ENCODE results near the gene ITGAL. TPM values are rescaled to one million over a fixed set of nuclear protein-coding genes. Genes with fewer than 3 reads are reported as not detected.

Gene ITGAL
- total RNA-seq, 2 donors from 2014 or later: 2.0 to 2.6 TPM

DNA sequence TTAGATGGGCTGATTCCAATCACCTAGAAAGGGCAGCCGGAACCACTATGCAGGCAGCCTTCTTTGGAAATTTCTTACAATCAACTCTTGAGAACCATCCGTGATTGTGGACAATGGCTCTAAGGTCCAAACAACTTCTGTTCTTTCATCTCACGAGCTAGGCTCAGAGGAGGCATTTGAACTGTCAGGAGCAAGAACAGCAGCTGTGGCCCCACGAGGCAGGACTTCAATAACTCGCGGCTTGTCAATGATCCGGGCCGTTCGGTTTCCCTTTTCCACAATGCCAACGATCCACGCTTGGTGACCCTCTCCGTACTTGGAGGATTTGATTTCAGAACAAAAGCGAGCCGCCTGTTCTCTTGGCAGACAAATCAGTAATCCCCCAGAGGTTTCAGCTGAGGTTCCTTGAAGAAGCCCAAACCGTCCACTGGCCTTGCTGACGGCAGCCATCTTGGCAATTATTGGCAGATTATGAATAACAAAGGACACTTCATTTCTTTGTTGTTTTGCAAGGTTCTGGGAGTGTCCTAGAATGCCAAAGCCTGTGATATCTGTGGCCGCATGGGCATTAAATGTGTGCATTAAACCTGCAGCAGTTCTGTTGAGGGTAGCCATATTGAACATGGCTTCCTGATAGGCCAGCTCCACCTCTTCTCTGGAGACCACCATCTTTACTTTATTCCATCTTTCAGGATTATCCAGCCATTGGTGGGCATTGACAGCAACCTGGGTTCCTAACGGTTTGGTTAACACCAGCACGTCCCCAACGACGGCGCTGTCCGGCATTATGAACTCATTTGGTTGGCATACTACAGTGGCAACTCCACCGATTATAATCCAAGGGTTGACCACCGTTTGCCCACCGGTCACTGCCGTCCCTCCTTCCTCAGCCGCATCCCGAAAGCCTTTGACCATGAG is 28.1 kb upstream of the ITGAL start:
- no peak for DNase-seq (ENCODE audit: low spot score)
- Histone ChIP-seq H3K4me1 (peaks cover 0 to 18% of the 10 kb centered on the region in 2 donors), H3K4me3 (peak overlapping the region; percentile 95 to 98), H3K27ac (peak overlapping the region; percentile 96 to 99), H3K9me3 (no peaks in the 10 kb centered on the region), H3K36me3 (peaks cover 15% of the 10 kb centered on the region), H3K27me3 (no peaks in the 10 kb centered on the region)
- TF ChIP-seq, protein P1, sequence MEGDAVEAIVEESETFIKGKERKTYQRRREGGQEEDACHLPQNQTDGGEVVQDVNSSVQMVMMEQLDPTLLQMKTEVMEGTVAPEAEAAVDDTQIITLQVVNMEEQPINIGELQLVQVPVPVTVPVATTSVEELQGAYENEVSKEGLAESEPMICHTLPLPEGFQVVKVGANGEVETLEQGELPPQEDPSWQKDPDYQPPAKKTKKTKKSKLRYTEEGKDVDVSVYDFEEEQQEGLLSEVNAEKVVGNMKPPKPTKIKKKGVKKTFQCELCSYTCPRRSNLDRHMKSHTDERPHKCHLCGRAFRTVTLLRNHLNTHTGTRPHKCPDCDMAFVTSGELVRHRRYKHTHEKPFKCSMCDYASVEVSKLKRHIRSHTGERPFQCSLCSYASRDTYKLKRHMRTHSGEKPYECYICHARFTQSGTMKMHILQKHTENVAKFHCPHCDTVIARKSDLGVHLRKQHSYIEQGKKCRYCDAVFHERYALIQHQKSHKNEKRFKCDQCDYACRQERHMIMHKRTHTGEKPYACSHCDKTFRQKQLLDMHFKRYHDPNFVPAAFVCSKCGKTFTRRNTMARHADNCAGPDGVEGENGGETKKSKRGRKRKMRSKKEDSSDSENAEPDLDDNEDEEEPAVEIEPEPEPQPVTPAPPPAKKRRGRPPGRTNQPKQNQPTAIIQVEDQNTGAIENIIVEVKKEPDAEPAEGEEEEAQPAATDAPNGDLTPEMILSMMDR (IDR thresholded peaks at IDR 0.05): no peak

DNA sequence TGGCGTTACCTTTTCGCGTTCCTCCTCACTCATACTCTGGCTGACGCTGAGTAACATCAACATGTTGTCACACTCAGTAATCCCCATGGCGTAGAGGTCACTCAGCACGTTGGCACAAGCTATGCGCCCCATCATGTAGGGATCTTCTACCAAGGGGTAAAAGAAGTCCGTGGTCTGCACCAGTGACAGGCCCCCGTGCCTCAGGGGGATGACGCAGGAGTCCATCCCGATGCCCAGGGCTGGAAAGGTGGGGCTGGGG is 27.5 kb upstream of the ITGAL start:
- DNase-seq (ENCODE audit: low spot score): no peak
- Histone ChIP-seq H3K27ac (peak overlapping the region; percentile 96 to 99), H3K36me3 (peaks cover 15% of the 10 kb centered on the region), H3K4me1 (peaks cover 0 to 18% of the 10 kb centered on the region in 2 donors), H3K4me3 (peak overlapping the region; percentile 95 to 98), H3K9me3 (no peaks in the 10 kb centered on the region), H3K27me3 (no peaks in the 10 kb centered on the region)
- TF ChIP-seq, protein P1 (IDR thresholded peaks at IDR 0.05): no peak

DNA sequence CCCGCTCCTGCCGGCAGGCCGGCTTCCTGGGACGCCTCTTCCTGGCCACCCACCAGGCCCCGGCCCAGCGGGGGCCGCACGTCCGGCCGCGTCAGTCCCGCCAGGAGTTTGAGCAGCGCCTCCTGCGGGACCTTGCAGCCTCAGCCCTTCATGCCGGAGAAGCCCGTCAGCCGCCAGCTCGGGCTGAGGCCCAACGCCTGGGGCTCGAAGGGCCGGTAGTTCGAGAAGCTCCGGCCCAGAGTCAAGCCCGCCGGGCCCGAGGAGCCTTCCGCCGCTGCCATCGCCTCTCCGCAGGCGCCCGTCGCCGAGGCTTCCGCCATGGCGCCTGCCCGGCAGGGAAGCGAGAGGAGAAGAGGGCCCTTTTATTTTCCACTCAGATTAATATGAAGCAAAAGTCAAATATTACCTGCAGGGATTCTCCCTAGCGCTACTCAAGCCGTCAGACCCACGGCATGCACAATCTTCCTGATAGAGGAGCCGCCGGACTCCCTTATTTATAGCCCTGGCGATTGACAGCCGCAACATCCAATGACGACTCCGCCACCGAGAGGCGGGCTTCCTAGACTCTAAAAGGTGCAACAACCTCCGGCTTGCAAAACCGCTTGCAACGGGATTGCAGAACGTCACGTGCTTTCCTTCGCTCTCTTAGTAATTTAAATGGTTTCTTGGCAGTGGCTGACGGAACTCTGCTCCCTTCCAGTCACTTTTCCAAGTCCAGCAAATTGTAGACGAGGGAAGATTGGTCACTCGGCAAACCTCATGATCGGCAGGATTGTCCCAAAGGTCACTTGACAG is 26.9 kb upstream of the ITGAL start, which contains the start of gene SEPHS2:
SEPHS2 (minus strand) TSS at position 467 of the 795 bp plus-strand sequence; CDS start at position 320, 147 bp downstream.
- TF ChIP-seq, protein P1 (IDR thresholded peaks at IDR 0.05): peak in 1 of 2 donors; percentile 73
- H3K4me3 ChIP-seq: peak within 1 kb of the TSS; percentile 95 to 98
- DNase-seq (ENCODE audit: low spot score): peak; percentile 98
- peaks cover 15% of the 10 kb centered on the region for H3K36me3 ChIP-seq
- peak within 1 kb of the TSS; percentile 96 to 99 for H3K27ac ChIP-seq
- H3K9me3 ChIP-seq: no peaks in the 10 kb centered on the region
- H3K4me1 ChIP-seq: peaks cover 0 to 18% of the 10 kb centered on the region in 2 donors
- H3K27me3 ChIP-seq: no peaks in the 10 kb centered on the region

DNA sequence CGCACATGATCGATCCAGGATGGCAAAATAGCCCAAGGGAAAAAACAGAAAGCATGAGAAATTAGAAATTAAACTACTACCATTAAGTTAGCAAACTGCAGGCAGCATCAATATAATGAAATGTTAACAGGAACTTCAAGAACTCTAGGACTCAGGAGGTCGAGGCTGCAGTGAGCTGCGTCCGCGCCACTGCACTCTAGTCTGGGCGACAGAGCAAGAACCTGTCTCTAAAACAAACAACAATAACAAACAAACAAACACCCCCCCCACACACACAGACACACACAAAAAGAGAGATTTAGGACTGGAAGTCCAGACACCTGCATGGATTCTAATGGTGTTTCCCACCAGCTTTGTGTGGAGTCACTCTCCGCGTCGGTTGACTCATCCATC is 26.3 kb upstream of the ITGAL start:
- peaks cover 15% of the 10 kb centered on the region for H3K36me3 ChIP-seq
- peak overlapping the region; percentile 95 to 98 for H3K4me3 ChIP-seq
- no peaks in the 10 kb centered on the region for H3K9me3 ChIP-seq
- peak overlapping the region; percentile 96 to 99 for H3K27ac ChIP-seq
- H3K4me1 ChIP-seq: peaks cover 0 to 18% of the 10 kb centered on the region in 2 donors
- TF ChIP-seq, protein P1 (IDR thresholded peaks at IDR 0.05): no peak
- no peak for DNase-seq (ENCODE audit: low spot score)
- no peaks in the 10 kb centered on the region for H3K27me3 ChIP-seq

DNA sequence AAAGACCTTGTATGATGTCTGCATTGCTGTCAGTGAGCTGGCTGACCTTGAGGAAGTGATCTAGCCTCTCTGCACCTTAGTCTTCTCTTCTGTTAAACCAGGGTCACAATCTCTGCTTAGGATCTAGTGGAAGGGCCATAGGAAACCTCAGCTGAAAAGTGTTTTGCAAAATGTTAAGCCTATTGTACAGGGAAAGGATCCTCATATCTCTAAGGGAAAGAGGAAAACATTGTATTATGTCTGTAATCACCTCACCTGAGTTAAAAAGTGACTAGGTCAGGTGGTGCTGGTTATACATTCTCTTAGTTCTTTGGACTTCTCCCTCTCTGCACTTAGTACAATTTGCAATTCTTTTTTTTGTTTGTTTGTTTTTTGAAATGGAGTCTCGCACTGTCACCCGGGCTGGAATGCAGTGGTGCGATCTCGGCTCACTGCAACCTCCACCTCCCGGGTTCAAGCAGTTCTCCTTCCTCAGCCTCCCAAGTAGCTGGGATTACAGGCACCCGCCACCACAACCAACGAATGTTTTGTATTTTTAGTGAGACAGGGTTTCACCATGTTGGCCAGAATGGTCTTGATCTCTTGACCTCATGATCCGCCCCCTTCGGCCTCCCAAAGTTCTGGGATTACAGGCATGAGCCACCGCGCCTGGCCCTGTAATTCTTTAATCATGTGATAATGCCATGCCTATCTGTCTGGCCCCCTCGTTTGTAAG is 24.9 kb upstream of the ITGAL start:
- H3K4me3 ChIP-seq: no peak overlapping the region
- H3K4me1 ChIP-seq: peaks cover 0 to 18% of the 10 kb centered on the region in 2 donors
- DNase-seq (ENCODE audit: low spot score): no peak
- H3K36me3 ChIP-seq: peaks cover 15% of the 10 kb centered on the region
- no peaks in the 10 kb centered on the region for H3K27me3 ChIP-seq
- TF ChIP-seq, protein P1 (IDR thresholded peaks at IDR 0.05): no peak
- H3K27ac ChIP-seq: no peak overlapping the region
- no peaks in the 10 kb centered on the region for H3K9me3 ChIP-seq
